IMR-90 (cell line): Measurements from ENCODE around the gene DNAJA1.

Experiments
- BHLHE40 ChIP-seq: fragments of 150-350 bp; IDR thresholded peaks from 2 replicates; pipeline ENCODE4 v1.6.1; 2016; ENCODE audit warnings: mild to moderate bottlenecking, low read depth, low read length
- CEBPB ChIP-seq: IDR thresholded peaks from 2 replicates; pipeline ENCODE4 v1.6.1; 2012; ENCODE audit warnings: low read depth, low read length, improper control_type of control experiment
- CHD1 ChIP-seq: IDR thresholded peaks from 2 replicates; pipeline ENCODE4 v1.6.1; 2012; ENCODE audit warnings: low read depth, low read length, improper control_type of control experiment
- FOS ChIP-seq: fragments of 150-350 bp; IDR thresholded peaks from 2 replicates; pipeline ENCODE4 v1.6.1; 2016; ENCODE audit warnings: low read depth, low read length
- MAFK ChIP-seq: IDR thresholded peaks from 2 replicates; pipeline ENCODE4 v1.6.1; 2012; ENCODE audit warnings: low read depth, low read length, improper control_type of control experiment
- NFE2L2 ChIP-seq: fragments of 150-350 bp; IDR thresholded peaks from 2 replicates; pipeline ENCODE4 v1.6.1; 2016; ENCODE audit warnings: low read depth, mild to moderate bottlenecking, low read length
- POLR2A ChIP-seq: IDR thresholded peaks from 2 replicates; pipeline ENCODE4 v1.6.1; 2012; ENCODE audit warnings: mild to moderate bottlenecking, low read depth, low read length
- RAD21 ChIP-seq: IDR thresholded peaks from 2 replicates; pipeline ENCODE4 v1.6.1; 2012; ENCODE audit warnings: low read length, improper control_type of control experiment
- RCOR1 ChIP-seq: IDR thresholded peaks from 2 replicates; pipeline ENCODE4 v1.6.1; 2012; ENCODE audit warnings: mild to moderate bottlenecking, low read length, improper control_type of control experiment; ENCODE audit not compliant: insufficient replicate concordance
- RFX5 ChIP-seq: IDR thresholded peaks from 2 replicates; pipeline ENCODE4 v1.8.0; 2012; ENCODE audit warnings: low read depth, mild to moderate bottlenecking, low read length, moderate library complexity
- SMC3 ChIP-seq: fragments of 150-350 bp; IDR thresholded peaks from 2 replicates; pipeline ENCODE4 v1.6.1; 2016; ENCODE audit warnings: low read depth, mild to moderate bottlenecking, antibody characterized with exemption, low read length, moderate library complexity
- TF ChIP-seq, protein P1 (sequence below): conservative IDR thresholded peaks from 2 replicates; pipeline ENCODE4 v1.5.1; 2012; ENCODE audit warnings: mild to moderate bottlenecking, low read depth, low read length, improper control_type of control experiment

DNA sequence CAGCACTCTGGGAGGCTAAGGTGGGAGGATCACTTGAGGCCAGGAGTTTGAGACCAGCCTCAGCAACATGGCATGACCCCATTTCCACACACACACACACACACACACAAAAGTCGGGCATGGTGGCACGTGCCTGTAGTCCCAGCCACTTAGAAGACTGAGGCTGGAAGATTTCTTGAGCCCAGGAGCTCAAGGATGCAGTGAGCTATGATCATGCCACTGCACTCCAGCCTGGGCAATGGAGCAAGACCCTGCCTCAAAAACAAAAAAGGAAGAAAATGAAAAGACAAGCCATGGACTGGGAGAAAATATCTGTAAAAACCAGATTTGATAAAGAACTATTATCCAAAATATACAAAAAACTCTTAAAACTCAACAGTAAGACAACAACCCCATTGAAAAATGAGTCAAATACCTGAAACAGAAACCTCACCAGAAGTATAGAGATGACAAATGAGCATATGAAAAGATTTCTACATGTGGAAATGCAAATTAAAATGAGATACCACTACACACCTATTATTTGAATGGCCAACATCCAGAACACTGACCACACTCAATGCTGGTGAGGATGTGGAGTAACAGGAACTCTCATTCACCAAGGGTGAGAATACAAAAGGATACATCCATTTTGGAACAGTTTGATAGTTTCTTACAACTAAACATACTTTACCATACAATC lies 24.7 kb downstream of the DNAJA1 start:
- TF ChIP-seq, protein P1, sequence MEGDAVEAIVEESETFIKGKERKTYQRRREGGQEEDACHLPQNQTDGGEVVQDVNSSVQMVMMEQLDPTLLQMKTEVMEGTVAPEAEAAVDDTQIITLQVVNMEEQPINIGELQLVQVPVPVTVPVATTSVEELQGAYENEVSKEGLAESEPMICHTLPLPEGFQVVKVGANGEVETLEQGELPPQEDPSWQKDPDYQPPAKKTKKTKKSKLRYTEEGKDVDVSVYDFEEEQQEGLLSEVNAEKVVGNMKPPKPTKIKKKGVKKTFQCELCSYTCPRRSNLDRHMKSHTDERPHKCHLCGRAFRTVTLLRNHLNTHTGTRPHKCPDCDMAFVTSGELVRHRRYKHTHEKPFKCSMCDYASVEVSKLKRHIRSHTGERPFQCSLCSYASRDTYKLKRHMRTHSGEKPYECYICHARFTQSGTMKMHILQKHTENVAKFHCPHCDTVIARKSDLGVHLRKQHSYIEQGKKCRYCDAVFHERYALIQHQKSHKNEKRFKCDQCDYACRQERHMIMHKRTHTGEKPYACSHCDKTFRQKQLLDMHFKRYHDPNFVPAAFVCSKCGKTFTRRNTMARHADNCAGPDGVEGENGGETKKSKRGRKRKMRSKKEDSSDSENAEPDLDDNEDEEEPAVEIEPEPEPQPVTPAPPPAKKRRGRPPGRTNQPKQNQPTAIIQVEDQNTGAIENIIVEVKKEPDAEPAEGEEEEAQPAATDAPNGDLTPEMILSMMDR = no peak
- TF ChIP-seq POLR2A = no peak
- TF ChIP-seq RAD21 = no peak
- no peak for TF ChIP-seq BHLHE40
- TF ChIP-seq RCOR1 = no peak
- TF ChIP-seq MAFK = no peak
- TF ChIP-seq CEBPB = no peak
- TF ChIP-seq NFE2L2 = no peak
- TF ChIP-seq FOS = no peak
- no peak for TF ChIP-seq CHD1
- no peak for TF ChIP-seq RFX5
- TF ChIP-seq SMC3 = no peak
